SH-SY5Y (cell line): ENCODE data around the gene NTF3.

Experiments
- GATA2 ChIP-seq: IDR thresholded peaks from 2 replicates; pipeline ENCODE4 v1.6.1; 2011; ENCODE audit warnings: mild to moderate bottlenecking, low read depth, low read length
- GATA3 ChIP-seq: IDR thresholded peaks from 2 replicates; pipeline ENCODE4 v1.6.1; 2011; ENCODE audit warnings: low read depth, mild to moderate bottlenecking, low read length, moderate library complexity

DNA sequence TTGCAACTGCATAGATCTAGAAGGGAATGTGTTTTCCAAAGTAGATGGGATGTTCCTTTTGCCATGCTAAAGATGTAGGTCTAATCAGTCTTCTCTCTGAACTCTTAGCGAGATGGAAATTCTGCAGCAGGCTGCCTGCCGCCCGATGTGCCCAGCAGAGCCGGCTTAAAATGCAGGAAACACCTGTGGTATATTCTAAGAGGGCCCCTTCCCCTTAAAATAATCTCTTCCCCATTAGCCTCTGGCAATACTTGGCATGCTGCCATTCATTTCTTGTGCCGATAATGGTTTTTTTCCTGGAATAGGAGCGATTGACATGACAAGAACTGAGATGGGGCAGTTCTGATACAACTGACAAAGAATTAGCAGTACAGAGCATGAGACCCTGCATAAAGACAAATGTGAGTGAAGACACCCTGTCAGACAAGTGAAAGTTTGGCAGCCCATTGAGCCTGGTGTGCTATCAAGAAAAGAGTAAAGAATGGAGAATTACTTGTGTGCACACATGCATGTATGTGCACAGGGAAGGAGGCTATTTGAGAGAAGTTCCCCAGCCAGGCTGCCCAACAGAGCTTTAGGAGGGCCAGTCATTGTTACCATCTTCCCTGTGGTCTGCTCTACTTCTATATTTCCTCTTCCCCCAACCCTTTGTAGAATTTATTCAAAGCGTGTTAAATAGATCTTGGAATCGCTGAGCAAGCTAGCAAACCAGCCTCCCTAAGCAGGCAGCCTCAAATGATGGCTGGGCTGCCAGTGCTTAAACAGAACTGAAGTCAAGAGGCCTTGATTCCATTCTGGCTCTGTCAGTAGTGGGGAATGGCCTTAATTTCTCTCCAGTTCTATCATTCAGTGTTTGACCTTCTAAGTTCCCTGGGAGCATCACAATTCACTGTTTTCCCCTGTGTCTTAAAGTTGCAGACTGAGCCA, 29.6 kb upstream of the NTF3 start:
- no peak for TF ChIP-seq GATA2
- no peak for TF ChIP-seq GATA3
